OCI-LY3 (cell line): ENCODE measurements around the gene ZNF684.

Source experiments
- CTCF ChIP-seq: fragments of 200-600, 300-600 bp; sonication (generic); IDR thresholded peaks from 2 replicates; pipeline ENCODE4 v1.5.1; 2014; ENCODE audit warnings: antibody characterized with exemption, low read length, low read depth
- EZH2phosphoT487 ChIP-seq: fragments of 200-600 bp; shearing (Covaris generic); IDR thresholded peaks from 2 replicates; pipeline ENCODE4 v1.6.1; 2018; ENCODE audit warnings: antibody characterized with exemption, mixed run types, low read depth

GRCh38 chr1:40564913-40565312, 33.5 kb downstream of the ZNF684 start:
- TF ChIP-seq CTCF (no peak), EZH2phosphoT487 (no peak)
